ENCODE results near the gene DNPEP.

Gene DNPEP

GRCh38 chr2:219381448-219381847, 6.3 kb downstream of the DNPEP start:
- H3K9me3 ChIP-seq (ENCODE audit: insufficient read depth, low read depth, low read length): no peaks in the 10 kb centered on the region
- no peak overlapping the region for H3K9ac ChIP-seq (ENCODE audit: low read depth, low read length)
- no peaks in the 10 kb centered on the region; the same call in 1 of the 2 replicates for H3K4me1 ChIP-seq (ENCODE audit: insufficient read depth, low read length)
- peaks cover 57% of the 10 kb centered on the region for H3K36me3 ChIP-seq (ENCODE audit: insufficient read depth, low read length)
- no peaks in the 10 kb centered on the region for H3K27me3 ChIP-seq (ENCODE audit: insufficient read depth, low read length)
- H3K27ac ChIP-seq (ENCODE audit: low read depth, low read length): no peak overlapping the region
- H3K4me3 ChIP-seq (ENCODE audit: low read length): no peak overlapping the region
- 93% methylated on average over 9 of the region's 9 CpGs for WGBS

- H3K27ac ChIP-seq (ENCODE audit: low read depth, low read length): no peak overlapping the region
- H3K27me3 ChIP-seq (ENCODE audit: insufficient read depth, low read length): no peaks in the 10 kb centered on the region
- no peak overlapping the region for H3K9ac ChIP-seq (ENCODE audit: low read depth, low read length)
- H3K9me3 ChIP-seq (ENCODE audit: insufficient read depth, low read depth, low read length): no peaks in the 10 kb centered on the region
- H3K4me1 ChIP-seq (ENCODE audit: insufficient read depth, low read length): no peaks in the 10 kb centered on the region; the same call in 1 of the 2 replicates
- H3K4me3 ChIP-seq (ENCODE audit: low read length): no peak overlapping the region
- peaks cover 52% of the 10 kb centered on the region for H3K36me3 ChIP-seq (ENCODE audit: insufficient read depth, low read length)
Observed at GRCh38 chr2:219380926-219381325, 6.8 kb downstream of the DNPEP start.

- Histone ChIP-seq H3K4me1 (ENCODE audit: insufficient read depth, low read length) (no peaks in the 10 kb centered on the region; the same call in 1 of the 2 replicates), H3K27ac (ENCODE audit: low read depth, low read length) (no peak overlapping the region), H3K36me3 (ENCODE audit: insufficient read depth, low read length) (peaks cover 48% of the 10 kb centered on the region), H3K4me3 (ENCODE audit: low read length) (no peak overlapping the region), H3K9ac (ENCODE audit: low read depth, low read length) (no peak overlapping the region), H3K27me3 (ENCODE audit: insufficient read depth, low read length) (no peaks in the 10 kb centered on the region), H3K9me3 (ENCODE audit: insufficient read depth, low read depth, low read length) (no peaks in the 10 kb centered on the region)
- WGBS: 87% methylated on average over 12 of the region's 13 CpGs
Observed at GRCh38 chr2:219378163-219378851, 9.4 kb downstream of the DNPEP start.

GRCh38 chr2:219369447-219369861, 18.3 kb downstream of the DNPEP start:
- WGBS: 44% methylated on average over 2 of the region's 2 CpGs
- H3K9me3 ChIP-seq (ENCODE audit: insufficient read depth, low read depth, low read length): no peaks in the 10 kb centered on the region
- no peak overlapping the region for H3K9ac ChIP-seq (ENCODE audit: low read depth, low read length)
- no peak overlapping the region for H3K4me3 ChIP-seq (ENCODE audit: low read length)
- no peaks in the 10 kb centered on the region for H3K4me1 ChIP-seq (ENCODE audit: insufficient read depth, low read length)
- H3K27ac ChIP-seq (ENCODE audit: low read depth, low read length): no peak overlapping the region
- peaks cover 10% of the 10 kb centered on the region for H3K36me3 ChIP-seq (ENCODE audit: insufficient read depth, low read length)
- H3K27me3 ChIP-seq (ENCODE audit: insufficient read depth, low read length): no peaks in the 10 kb centered on the region

GRCh38 chr2:219368690-219369191, 19.0 kb downstream of the DNPEP start:
- Histone ChIP-seq H3K9me3 (ENCODE audit: insufficient read depth, low read depth, low read length) (no peaks in the 10 kb centered on the region), H3K4me3 (ENCODE audit: low read length) (no peak overlapping the region), H3K4me1 (ENCODE audit: insufficient read depth, low read length) (no peaks in the 10 kb centered on the region), H3K36me3 (ENCODE audit: insufficient read depth, low read length) (peaks cover 3% of the 10 kb centered on the region), H3K27ac (ENCODE audit: low read depth, low read length) (no peak overlapping the region), H3K27me3 (ENCODE audit: insufficient read depth, low read length) (no peaks in the 10 kb centered on the region), H3K9ac (ENCODE audit: low read depth, low read length) (no peak overlapping the region)
- 89% methylated on average over 3 of the region's 3 CpGs for WGBS

- Histone ChIP-seq H3K27ac (ENCODE audit: low read depth, low read length) (no peak overlapping the region), H3K9ac (ENCODE audit: low read depth, low read length) (no peak overlapping the region)
- whole genome bisulfite sequencing: 52% methylated on average over 3 of the region's 3 CpGs
Observed at GRCh38 chr2:219362524-219363164, 25.1 kb downstream of the DNPEP start.

GRCh38 chr2:219362072-219362471, 25.6 kb downstream of the DNPEP start:
- WGBS: 91% methylated on average over 5 of the region's 5 CpGs
- Histone ChIP-seq H3K9me3 (ENCODE audit: insufficient read depth, low read depth, low read length) (no peaks in the 10 kb centered on the region), H3K36me3 (ENCODE audit: insufficient read depth, low read length) (no peaks in the 10 kb centered on the region), H3K9ac (ENCODE audit: low read depth, low read length) (no peak overlapping the region), H3K27ac (ENCODE audit: low read depth, low read length) (no peak overlapping the region), H3K4me1 (ENCODE audit: insufficient read depth, low read length) (no peaks in the 10 kb centered on the region), H3K4me3 (ENCODE audit: low read length) (no peak overlapping the region), H3K27me3 (ENCODE audit: insufficient read depth, low read length) (peaks cover 45% of the 10 kb centered on the region)

More at GRCh38 chr2:219362524-219363164, 25.1 kb downstream of the DNPEP start:
- Histone ChIP-seq H3K4me3 (ENCODE audit: low read length) (no peak overlapping the region), H3K27me3 (ENCODE audit: insufficient read depth, low read length) (peaks cover 39% of the 10 kb centered on the region), H3K9me3 (ENCODE audit: insufficient read depth, low read depth, low read length) (no peaks in the 10 kb centered on the region), H3K36me3 (ENCODE audit: insufficient read depth, low read length) (no peaks in the 10 kb centered on the region), H3K4me1 (ENCODE audit: insufficient read depth, low read length) (no peaks in the 10 kb centered on the region)

GRCh38 chr2:219358170-219359075, 29.3 kb downstream of the DNPEP start:
- no peaks in the 10 kb centered on the region for H3K4me1 ChIP-seq (ENCODE audit: insufficient read depth, low read length)
- peak overlapping the region; percentile 55 for H3K4me3 ChIP-seq (ENCODE audit: low read length)
- H3K36me3 ChIP-seq (ENCODE audit: insufficient read depth, low read length): no peaks in the 10 kb centered on the region
- 4% methylated on average over 66 of the region's 66 CpGs for WGBS
- H3K9ac ChIP-seq (ENCODE audit: low read depth, low read length): peak overlapping the region; percentile 24; the same call in 1 of the 2 replicates
- H3K9me3 ChIP-seq (ENCODE audit: insufficient read depth, low read depth, low read length): no peaks in the 10 kb centered on the region
- H3K27ac ChIP-seq (ENCODE audit: low read depth, low read length): no peak overlapping the region
- peaks cover 76% of the 10 kb centered on the region for H3K27me3 ChIP-seq (ENCODE audit: insufficient read depth, low read length)

GRCh38 chr2:219356834-219357233, 30.9 kb downstream of the DNPEP start:
- 89% methylated on average over 1 of the region's 1 CpG for WGBS
- Histone ChIP-seq H3K9ac (ENCODE audit: low read depth, low read length) (no peak overlapping the region), H3K4me3 (ENCODE audit: low read length) (no peak overlapping the region), H3K36me3 (ENCODE audit: insufficient read depth, low read length) (no peaks in the 10 kb centered on the region), H3K4me1 (ENCODE audit: insufficient read depth, low read length) (no peaks in the 10 kb centered on the region), H3K9me3 (ENCODE audit: insufficient read depth, low read depth, low read length) (no peaks in the 10 kb centered on the region), H3K27ac (ENCODE audit: low read depth, low read length) (no peak overlapping the region), H3K27me3 (ENCODE audit: insufficient read depth, low read length) (peaks cover 77% of the 10 kb centered on the region)

- Histone ChIP-seq H3K27me3 (ENCODE audit: insufficient read depth, low read length) (peaks cover 57% of the 10 kb centered on the region), H3K36me3 (ENCODE audit: insufficient read depth, low read length) (no peaks in the 10 kb centered on the region), H3K4me3 (ENCODE audit: low read length) (no peak overlapping the region), H3K9ac (ENCODE audit: low read depth, low read length) (no peak overlapping the region), H3K9me3 (ENCODE audit: insufficient read depth, low read depth, low read length) (no peaks in the 10 kb centered on the region), H3K4me1 (ENCODE audit: insufficient read depth, low read length) (peaks cover 6% of the 10 kb centered on the region; the same call in 1 of the 2 replicates), H3K27ac (ENCODE audit: low read depth, low read length) (no peak overlapping the region)
- WGBS: 84% methylated on average over 3 of the region's 4 CpGs
Observed at GRCh38 chr2:219354582-219354981, 33.1 kb downstream of the DNPEP start.

GRCh38 chr2:219353129-219353528, 34.6 kb downstream of the DNPEP start:
- peaks cover 42% of the 10 kb centered on the region for H3K27me3 ChIP-seq (ENCODE audit: insufficient read depth, low read length)
- no peak overlapping the region for H3K27ac ChIP-seq (ENCODE audit: low read depth, low read length)
- no peaks in the 10 kb centered on the region for H3K9me3 ChIP-seq (ENCODE audit: insufficient read depth, low read depth, low read length)
- WGBS: 70% methylated on average over 5 of the region's 5 CpGs
- H3K9ac ChIP-seq (ENCODE audit: low read depth, low read length): no peak overlapping the region
- H3K4me1 ChIP-seq (ENCODE audit: insufficient read depth, low read length): peaks cover 6% of the 10 kb centered on the region; the same call in 1 of the 2 replicates
- no peak overlapping the region for H3K4me3 ChIP-seq (ENCODE audit: low read length)
- no peaks in the 10 kb centered on the region for H3K36me3 ChIP-seq (ENCODE audit: insufficient read depth, low read length)
